ENCODE data around the gene TMEM266.

The TMEM266 gene

DNA sequence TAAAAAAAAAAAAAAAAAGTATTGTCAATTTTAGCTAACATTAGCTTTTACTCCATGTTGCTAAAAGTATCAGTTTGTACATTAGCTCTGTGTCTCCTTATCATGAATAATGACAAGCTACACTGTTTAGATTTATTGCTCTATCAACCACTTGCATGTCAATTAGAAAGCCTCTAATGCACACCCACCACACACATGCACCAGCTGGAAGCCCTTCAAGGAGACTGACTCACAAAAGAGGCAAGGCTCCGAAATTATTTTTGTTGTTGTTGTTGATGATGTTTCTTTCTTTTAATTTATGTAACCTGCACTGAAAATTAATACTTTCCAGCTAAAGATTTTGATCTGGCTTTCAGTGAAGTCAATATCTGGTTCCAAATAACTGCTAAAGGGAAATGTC is 180.0 kb downstream of the TMEM266 start:
- no peak for DNase-seq (ENCODE audit: low spot score)

DNA sequence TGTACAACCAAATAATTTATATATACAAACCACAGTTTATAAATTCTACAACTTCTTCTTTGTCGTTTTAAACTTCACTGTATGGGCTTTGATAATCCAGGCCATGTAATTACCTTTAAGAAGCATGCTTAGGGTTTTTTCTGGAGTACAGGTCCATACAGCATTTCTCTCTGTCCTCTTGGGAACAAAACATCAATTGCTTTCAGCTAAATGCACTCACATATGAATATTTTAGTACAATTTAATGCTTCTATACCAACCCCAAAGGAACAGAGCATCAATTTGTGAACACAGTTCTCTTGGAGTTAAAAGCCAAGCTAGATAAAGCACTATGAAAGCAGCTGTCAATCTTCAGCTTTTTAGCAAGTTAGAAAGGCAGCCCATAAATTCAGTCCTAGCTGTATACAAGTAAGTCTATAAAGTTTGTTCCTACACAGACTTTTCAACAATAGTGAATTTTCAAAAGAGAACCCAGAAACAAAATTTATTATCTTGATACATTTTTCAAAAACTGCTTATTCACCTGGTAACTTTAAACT is 185.4 kb downstream of the TMEM266 start:
- DNase-seq (ENCODE audit: low spot score), result no peak

DNA sequence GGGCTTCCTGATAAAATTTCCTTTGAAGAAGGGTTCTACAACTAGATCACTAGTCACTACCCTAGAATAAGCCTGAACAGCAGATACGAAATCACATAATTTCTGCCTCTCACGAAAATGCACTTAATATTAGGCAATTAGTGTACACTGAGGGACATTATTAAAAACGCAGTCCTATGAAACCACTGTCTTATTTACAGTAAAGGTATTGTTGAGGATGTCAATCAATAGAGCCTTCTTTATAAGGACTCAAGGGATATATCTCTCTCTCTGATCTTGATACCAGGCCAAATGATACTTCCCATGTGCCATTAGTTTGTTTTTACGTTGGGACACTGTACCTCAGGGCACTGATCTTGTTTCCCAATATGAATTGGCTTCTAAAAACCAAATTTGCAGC is 191.9 kb downstream of the TMEM266 start:
- DNase-seq (ENCODE audit: low spot score), result no peak

DNA sequence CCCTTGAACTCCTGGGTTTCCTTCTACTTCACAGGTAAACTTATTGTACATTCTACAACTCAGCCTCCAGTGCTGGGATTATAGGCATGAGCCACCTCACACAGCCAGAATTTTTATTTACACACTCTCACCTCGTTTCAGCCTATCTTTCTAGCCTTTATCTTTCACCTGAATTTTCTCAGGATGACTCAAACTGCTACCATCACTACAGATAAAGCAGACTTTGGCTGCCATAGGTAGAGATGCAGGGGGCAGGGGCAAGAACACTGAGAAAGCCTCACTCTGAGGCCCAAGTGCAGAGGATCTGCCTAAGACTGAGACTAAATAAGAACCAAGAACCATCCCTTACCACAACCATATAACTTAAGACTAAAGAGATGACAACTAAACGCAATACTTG is 192.5 kb downstream of the TMEM266 start:
- no peak for DNase-seq (ENCODE audit: low spot score)

GRCh38 chr15:76253691-76254473 is 194.1 kb downstream of the TMEM266 start:
- DNase-seq (ENCODE audit: low spot score), result no peak

Data from hematopoietic multipotent progenitor cell treated with erythropoietin and hydrocortisone succinate and interleukin-3 and kit ligand, for 15 days (in vitro differentiated cells).